Transverse colon (tissue), 4 donors: ENCODE results near the gene SETD5. TPM values are rescaled to one million over a fixed set of nuclear protein-coding genes. Genes with fewer than 3 reads are reported as not detected.

ENCODE experiments used
- DNase-seq: peaks from one replicate; pipeline ENCODE4 v3.0.0-alpha.2; 2019
- H3K27ac ChIP-seq, 4 donors: fragments of 200-600 bp; sonication (generic); 2 replicates each; pipeline ENCODE4 v1.5.1; 2016 to 2018; ENCODE audit warnings: inconsistent platforms in 4 of 4
- H3K27me3 ChIP-seq: fragments of 200-600 bp; sonication (generic); 2 replicates; pipeline ENCODE4 v1.5.1; 2017; ENCODE audit warnings: inconsistent platforms
- H3K36me3 ChIP-seq, 4 donors: fragments of 200-600 bp; sonication (generic); 2 replicates each; pipeline ENCODE4 v1.5.1; 2017 to 2019; ENCODE audit warnings: inconsistent platforms in 4 of 4
- H3K4me1 ChIP-seq, 4 donors: fragments of 200-600 bp; sonication (generic); 2 replicates each; pipeline ENCODE4 v1.5.1; 2017 to 2020; ENCODE audit warnings: inconsistent platforms in 4 of 4
- H3K4me3 ChIP-seq, 4 donors: fragments of 200-600 bp; sonication (generic); 1 replicate in 1 of 4; 2 replicates in 3 of 4; pipeline versions ENCODE4 v1.5.1 to v1.6.1; 2017 to 2019; ENCODE audit warnings: inconsistent platforms in 4 of 4
- H3K9me3 ChIP-seq, 2 donors: fragments of 200-600 bp; sonication (generic); 2 replicates each; pipeline ENCODE4 v1.5.1; 2017 to 2019; ENCODE audit warnings: inconsistent platforms in 2 of 2
- EP300 ChIP-seq: sonication (generic); formaldehyde crosslinking; IDR thresholded peaks from one replicate; pipeline ENCODE4 v1.6.1; 2017; ENCODE audit warnings: antibody characterized with exemption, low read depth
- POLR2A ChIP-seq: fragments of 450-650 bp; IDR thresholded peaks from one replicate; pipeline ENCODE4 v1.6.1; 2016; ENCODE audit warnings: antibody characterized with exemption, mild to moderate bottlenecking, moderate library complexity
- POLR2AphosphoS5 ChIP-seq, 3 donors: sonication (generic); formaldehyde crosslinking; IDR thresholded peaks; one replicate each; pipeline ENCODE4 v1.6.1; 2016; ENCODE audit warnings: antibody characterized with exemption in 3 of 3
- WGBS, 2 donors: methylation state at CpG; one replicate each; pipeline ENCODE4 v1.1.5; 2018; ENCODE audit warnings: low coverage in 1 of 2; 5-methylcytosine and 5-hydroxymethylcytosine counted together
- in situ Hi-C, 4 donors: fragments of 200-750 bp; cut with MboI; loops; one replicate each; pipeline versions ENCODE4 v1.15.0 to v1.15.1; 2017; ENCODE audit warnings: low sequenced_read_pairs in 3 of 4, low pct_ligation_motif_present in 1 of 4, low pct_unique_long_range_greater_than_20kb in 1 of 4
- intact Hi-C: fragments of 100-400 bp; cut with DNase I; formaldehyde crosslinking; loops from one replicate; pipeline ENCODE4 v1.15.1; 2023; ENCODE audit warnings: low total_unique reads
- total RNA-seq, 4 donors: library from RNA; depleted of rRNA; stranded (reverse); fragments of >200 nt; gene quantifications; one replicate each; pipeline ENCODE4 v1.1.0, GENCODE V29; 2016
- TF ChIP-seq, protein P1 (sequence below), 5 experiments: fragments of 200-600 bp in 3 of 5; fragments of 450-650 bp in 2 of 5; sonication (generic) in 3 of 5; IDR thresholded peaks; 1 replicate in 2 of 5; 2 replicates in 3 of 5; pipeline ENCODE4 v1.5.1; 2016 to 2017; ENCODE audit warnings: antibody characterized with exemption in 5 of 5, inconsistent platforms in 3 of 5, mild to moderate bottlenecking in 2 of 5, moderate library complexity in 1 of 5

SETD5 gene
- total RNA-seq, 4 donors from 2014 or later = 70.6 to 161 (median 129) TPM

DNA sequence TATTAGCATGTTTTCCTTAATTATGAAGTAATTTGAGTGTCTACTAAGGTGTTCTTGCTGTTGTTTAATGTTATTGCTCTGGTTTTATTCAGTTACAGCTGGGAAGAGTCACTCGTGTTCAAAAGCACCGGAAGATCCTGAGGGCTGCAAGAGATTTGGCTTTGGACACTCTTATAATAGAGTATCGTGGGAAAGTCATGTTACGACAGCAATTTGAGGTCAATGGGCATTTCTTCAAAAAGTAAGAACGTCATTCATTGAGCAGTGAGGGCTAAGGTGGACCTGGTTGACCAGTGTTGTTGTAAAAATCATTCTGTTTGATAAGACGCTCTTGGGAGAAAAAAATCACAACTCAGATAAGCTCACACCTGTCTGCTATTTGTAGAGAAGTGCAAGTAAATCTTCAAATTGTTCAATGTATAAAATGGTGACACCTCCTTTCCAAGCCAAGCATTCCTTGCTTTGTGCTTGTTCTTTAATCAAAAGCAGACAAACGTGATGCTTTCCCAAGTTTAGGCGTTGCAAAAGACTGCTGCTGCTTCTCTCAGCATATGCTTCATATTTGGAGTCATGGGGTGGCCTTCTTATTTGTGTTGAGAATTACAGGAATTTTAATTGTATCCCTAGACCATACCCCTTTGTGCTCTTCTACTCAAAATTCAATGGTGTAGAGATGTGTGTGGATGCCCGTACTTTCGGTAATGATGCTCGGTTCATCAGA, 44.2 kb downstream of the SETD5 start:
- Histone ChIP-seq H3K36me3 (peaks cover 0 to 86% (median 37%) of the 10 kb centered on the region in 4 donors), H3K27ac (no peak overlapping the region), H3K4me3 (no peak overlapping the region), H3K4me1 (no peaks in the 10 kb centered on the region), H3K27me3 (no peaks in the 10 kb centered on the region), H3K9me3 (no peaks in the 10 kb centered on the region)
- intact Hi-C loops = no loop called here
- in situ Hi-C loops = no loop called here
- 80 to 93% methylated on average over 11 of the region's 11 CpGs for WGBS, 2 donors
- TF ChIP-seq EP300 (no peak), POLR2AphosphoS5 (IDR thresholded peaks at IDR 0.05) (no peak)
- DNase-seq = no peak

- Histone ChIP-seq H3K27ac (no peak overlapping the region), H3K9me3 (no peaks in the 10 kb centered on the region), H3K4me1 (peaks cover 0 to 12% (median 2%) of the 10 kb centered on the region in 4 donors), H3K36me3 (peaks cover under 1 to 81% (median 35%) of the 10 kb centered on the region in 4 donors), H3K4me3 (no peak overlapping the region), H3K27me3 (no peaks in the 10 kb centered on the region)
- in situ Hi-C loops (no loop called here), intact Hi-C loops (no loop called here)
- WGBS, 2 donors = 70 to 86% methylated on average over 2 to 4 of the region's 4 CpGs
- TF ChIP-seq POLR2AphosphoS5 (IDR thresholded peaks at IDR 0.05) (no peak), POLR2A (no peak), EP300 (no peak)
- TF ChIP-seq, protein P1, sequence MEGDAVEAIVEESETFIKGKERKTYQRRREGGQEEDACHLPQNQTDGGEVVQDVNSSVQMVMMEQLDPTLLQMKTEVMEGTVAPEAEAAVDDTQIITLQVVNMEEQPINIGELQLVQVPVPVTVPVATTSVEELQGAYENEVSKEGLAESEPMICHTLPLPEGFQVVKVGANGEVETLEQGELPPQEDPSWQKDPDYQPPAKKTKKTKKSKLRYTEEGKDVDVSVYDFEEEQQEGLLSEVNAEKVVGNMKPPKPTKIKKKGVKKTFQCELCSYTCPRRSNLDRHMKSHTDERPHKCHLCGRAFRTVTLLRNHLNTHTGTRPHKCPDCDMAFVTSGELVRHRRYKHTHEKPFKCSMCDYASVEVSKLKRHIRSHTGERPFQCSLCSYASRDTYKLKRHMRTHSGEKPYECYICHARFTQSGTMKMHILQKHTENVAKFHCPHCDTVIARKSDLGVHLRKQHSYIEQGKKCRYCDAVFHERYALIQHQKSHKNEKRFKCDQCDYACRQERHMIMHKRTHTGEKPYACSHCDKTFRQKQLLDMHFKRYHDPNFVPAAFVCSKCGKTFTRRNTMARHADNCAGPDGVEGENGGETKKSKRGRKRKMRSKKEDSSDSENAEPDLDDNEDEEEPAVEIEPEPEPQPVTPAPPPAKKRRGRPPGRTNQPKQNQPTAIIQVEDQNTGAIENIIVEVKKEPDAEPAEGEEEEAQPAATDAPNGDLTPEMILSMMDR (IDR thresholded peaks at IDR 0.05) = no peak
- DNase-seq = no peak
Observed at GRCh38 chr3:9448071-9448470, 50.7 kb downstream of the SETD5 start.

GRCh38 chr3:9448643-9449042, 51.2 kb downstream of the SETD5 start:
- no peak overlapping the region for H3K27ac ChIP-seq
- H3K4me1 ChIP-seq = peaks cover 0 to 12% (median 2%) of the 10 kb centered on the region in 4 donors
- H3K4me3 ChIP-seq = no peak overlapping the region
- in situ Hi-C loops = no loop called here
- DNase-seq = no peak
- 40 to 90% methylated on average over 1 of the region's 1 CpG for WGBS, 2 donors
- H3K36me3 ChIP-seq = peaks cover 2 to 80% (median 35%) of the 10 kb centered on the region in 4 donors
- H3K27me3 ChIP-seq = no peaks in the 10 kb centered on the region
- no peaks in the 10 kb centered on the region for H3K9me3 ChIP-seq
- intact Hi-C loops = no loop called here
- TF ChIP-seq POLR2A = no peak
- TF ChIP-seq EP300 = no peak
- TF ChIP-seq POLR2AphosphoS5 (IDR thresholded peaks at IDR 0.05) = no peak
- TF ChIP-seq, protein P1 (IDR thresholded peaks at IDR 0.05) = no peak

GRCh38 chr3:9450126-9450525, 52.7 kb downstream of the SETD5 start:
- H3K4me1 ChIP-seq = peaks cover 0 to 12% (median 2%) of the 10 kb centered on the region in 4 donors
- H3K9me3 ChIP-seq = no peaks in the 10 kb centered on the region
- DNase-seq = no peak
- no peak for TF ChIP-seq POLR2A
- TF ChIP-seq, protein P1 (IDR thresholded peaks at IDR 0.05) = no peak
- TF ChIP-seq POLR2AphosphoS5 (IDR thresholded peaks at IDR 0.05) = no peak
- no peak for TF ChIP-seq EP300
- WGBS, 2 donors = 89 to 98% methylated on average over 1 of the region's 1 CpG
- no peaks in the 10 kb centered on the region for H3K27me3 ChIP-seq
- intact Hi-C loops (no loop called here), in situ Hi-C loops (loop anchor here in 2 of 4 donors (25.0 kb wide), 1 partner anchor 88 kb away; the partner anchor contains the start of gene THUMPD3 (in 2 of the 2))
- H3K4me3 ChIP-seq = no peak overlapping the region
- H3K27ac ChIP-seq = no peak overlapping the region
- H3K36me3 ChIP-seq = peaks cover 2 to 80% (median 34%) of the 10 kb centered on the region in 4 donors
